HEK293T (cell line): Measurements from ENCODE around the gene BID.

ENCODE experiments used
- FOXK2 ChIP-seq: fragments of 450-650 bp; IDR thresholded peaks from 2 replicates; pipeline ENCODE4 v1.6.1; 2016; ENCODE audit warnings: mild to moderate bottlenecking
- FOXM1 ChIP-seq: fragments of 450-650 bp; IDR thresholded peaks from 2 replicates; pipeline ENCODE4 v1.6.1; 2017; ENCODE audit warnings: mild to moderate bottlenecking, borderline replicate concordance
- SP1 ChIP-seq: fragments of 450-650 bp; IDR thresholded peaks from 2 replicates; pipeline ENCODE4 v1.6.1; 2017
- SUZ12 ChIP-seq: fragments of 450-650 bp; IDR thresholded peaks from 2 replicates; pipeline ENCODE4 v1.6.1; 2016; ENCODE audit warnings: mild to moderate bottlenecking
- TARDBP ChIP-seq: fragments of 450-650 bp; IDR thresholded peaks from 2 replicates; pipeline ENCODE4 v1.6.1; 2016

DNA sequence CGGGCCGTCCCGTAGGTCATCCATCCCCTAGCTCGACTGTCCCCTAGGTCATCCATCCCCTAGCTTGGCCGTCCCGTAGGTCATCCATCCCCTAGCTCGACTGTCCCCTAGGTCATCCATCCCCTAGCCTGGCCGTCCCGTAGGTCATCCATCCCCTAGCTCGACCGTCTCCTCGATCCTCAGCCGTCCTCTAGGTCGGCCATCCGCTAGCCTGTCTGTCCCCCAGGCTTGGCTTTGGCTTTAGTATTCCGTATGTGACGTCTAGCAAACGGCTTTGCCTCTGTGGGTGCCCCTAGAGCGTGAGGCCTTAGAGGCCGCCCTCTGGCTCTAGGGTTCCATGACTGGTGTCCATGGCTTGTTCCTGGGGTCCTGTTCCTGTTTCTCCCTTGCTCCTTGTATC lies 40.6 kb upstream of the BID start:
- TF ChIP-seq FOXM1 (no peak), TARDBP (no peak), FOXK2 (no peak), SUZ12 (no peak), SP1 (no peak)
